GM10266 (cell line): Measurements from ENCODE around the gene GRIK4.

Experiments used
- DNase-seq: peaks from one replicate; pipeline ENCODE4 v3.0.0; 2012; ENCODE audit errors: extremely low spot score
- CTCF ChIP-seq: IDR thresholded peaks from 2 replicates; pipeline ENCODE4 v1.5.1; 2012; ENCODE audit warnings: mild to moderate bottlenecking, low read depth; ENCODE audit not compliant: control insufficient read depth, insufficient read depth; ENCODE audit errors: missing control alignments

Gene GRIK4

GRCh38 chr11:120675171-120675570, 163.6 kb downstream of the GRIK4 start:
- TF ChIP-seq CTCF, result no peak

GRCh38 chr11:120676991-120677390, 165.4 kb downstream of the GRIK4 start:
- DNase-seq, result no peak

More at GRCh38 chr11:120675171-120675570, 163.6 kb downstream of the GRIK4 start:
- no peak for DNase-seq

GRCh38 chr11:120680322-120680721, 168.8 kb downstream of the GRIK4 start:
- DNase-seq, result no peak

More at GRCh38 chr11:120676991-120677390, 165.4 kb downstream of the GRIK4 start:
- no peak for TF ChIP-seq CTCF

GRCh38 chr11:120681434-120682331, 170.1 kb downstream of the GRIK4 start:
- no peak for DNase-seq
- no peak for TF ChIP-seq CTCF

More at GRCh38 chr11:120680322-120680721, 168.8 kb downstream of the GRIK4 start:
- no peak for TF ChIP-seq CTCF

GRCh38 chr11:120682332-120682649, 170.7 kb downstream of the GRIK4 start:
- DNase-seq, result no peak
- no peak for TF ChIP-seq CTCF

GRCh38 chr11:120682866-120683265, 171.3 kb downstream of the GRIK4 start:
- no peak for TF ChIP-seq CTCF
- no peak for DNase-seq

- no peak for TF ChIP-seq CTCF
- DNase-seq, result no peak
These were observed 175.0 kb downstream of the GRIK4 start for GRCh38 chr11:120686516-120686915.
